Measurements from ENCODE around the gene ZP3.
"Not testable (repeated sequence)": the region's sequence is repeated elsewhere in the genome, so short reads cannot be mapped to it uniquely, and the experiment has no call there.

The ZP3 gene

DNA sequence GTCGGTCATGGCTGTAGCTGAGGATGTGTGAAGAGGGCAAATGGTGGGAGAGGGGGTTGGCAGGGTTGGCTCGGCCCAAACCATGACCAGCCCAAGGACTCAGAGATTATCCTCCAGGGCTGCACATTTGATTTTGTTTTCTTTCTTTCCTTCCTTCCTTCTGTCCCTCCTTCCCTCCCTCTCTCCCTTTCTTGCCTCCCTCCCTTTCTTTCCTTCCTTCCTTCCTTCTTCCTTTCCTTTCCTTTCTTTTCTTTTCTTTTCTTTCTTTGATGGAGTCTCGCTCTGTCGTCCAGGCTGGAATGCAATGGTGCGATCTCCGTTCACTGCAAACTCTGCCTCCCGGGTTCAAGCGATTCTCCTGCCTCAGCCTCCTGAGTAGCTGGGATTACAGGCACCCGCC, 19.0 kb upstream of the ZP3 start:
- DNase-seq: no peak

DNA sequence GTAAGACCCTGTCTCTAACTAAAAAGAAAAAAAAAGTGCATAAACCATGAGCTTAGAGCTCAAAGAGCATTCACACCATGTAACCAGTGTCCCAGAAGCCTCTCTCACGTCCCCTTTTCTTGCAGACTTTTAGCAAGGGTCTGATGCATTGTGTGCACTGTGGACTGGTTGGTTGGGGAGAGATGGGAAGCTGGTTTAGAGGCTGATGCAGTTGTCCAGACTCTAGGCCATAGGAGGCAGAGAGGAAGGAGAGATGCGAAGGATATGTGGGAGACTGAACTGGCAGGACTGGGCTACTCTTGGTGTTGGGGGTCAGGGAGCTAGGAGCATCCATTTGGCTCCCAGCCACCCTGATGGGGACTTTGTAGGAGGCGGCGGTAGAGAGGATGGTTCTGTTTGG, 17.0 kb upstream of the ZP3 start:
- no peak for DNase-seq

DNA sequence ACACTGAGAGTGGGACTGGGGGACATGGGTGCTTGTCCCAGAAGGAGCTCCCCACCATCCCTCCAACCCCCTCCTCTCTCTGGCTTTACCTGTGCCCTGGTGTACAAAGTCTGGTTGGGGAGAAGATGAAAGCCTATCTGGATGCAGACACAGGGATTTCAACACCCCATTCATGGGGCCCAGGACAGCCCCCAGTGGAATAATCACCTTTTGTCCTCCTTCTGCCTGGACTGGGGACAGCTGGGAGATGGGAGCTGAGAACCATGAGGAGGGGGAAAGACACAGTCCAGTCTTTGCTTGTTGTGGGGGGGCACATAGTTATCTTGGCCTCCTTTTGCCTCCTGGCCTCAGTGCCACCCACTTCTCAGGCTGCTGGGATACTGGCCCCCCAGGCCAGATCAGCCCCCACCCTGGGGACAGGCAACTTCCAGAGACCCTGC, 16.6 kb upstream of the ZP3 start:
- DNase-seq: no peak

DNA sequence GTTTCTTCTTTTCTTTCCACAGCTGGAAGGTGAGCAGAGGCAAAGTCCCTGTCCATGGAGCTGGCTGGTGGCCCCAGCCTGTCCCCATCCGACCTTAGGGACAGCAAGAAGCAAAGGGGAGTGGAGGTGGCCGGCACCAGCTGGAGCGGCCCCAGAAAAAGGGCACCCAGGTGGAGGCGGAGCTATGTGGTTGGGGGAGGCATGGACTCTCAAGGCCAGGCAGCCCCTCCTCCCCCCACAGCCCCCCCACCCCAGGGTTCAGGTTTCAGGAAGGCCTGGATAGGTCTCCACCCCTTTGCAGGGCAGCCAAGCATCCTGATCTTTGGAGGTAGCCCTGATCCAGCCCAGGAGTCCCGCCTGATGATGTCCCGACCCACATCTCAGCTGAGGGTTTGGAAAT, 15.2 kb upstream of the ZP3 start, which contains the start of gene SSC4D:
Gene SSC4D, minus strand, starts transcription at position 161 of the 400 bp plus-strand sequence. CDS start 5,258 bp downstream, outside the sequence.
- DNase-seq: peak; percentile 18

DNA sequence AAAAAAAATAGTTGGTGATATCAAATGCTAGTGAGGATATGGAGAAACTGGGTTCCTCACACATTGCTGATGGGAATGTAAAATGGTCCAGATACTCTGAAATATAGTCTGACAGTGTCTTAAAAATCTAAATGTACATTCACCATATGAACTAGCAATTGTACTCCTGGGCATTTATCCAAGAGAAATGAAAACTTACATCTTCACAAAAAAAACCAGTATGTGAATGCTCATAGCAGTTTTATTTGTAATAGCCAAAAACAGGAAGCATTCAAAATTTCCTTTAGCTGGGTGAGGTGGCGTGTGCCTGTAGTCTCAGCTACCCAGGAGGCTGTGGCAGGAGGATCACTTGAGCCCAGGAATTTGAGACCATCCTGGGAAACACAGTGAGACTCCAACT, 13.1 kb upstream of the ZP3 start:
- DNase-seq: no peak

DNA sequence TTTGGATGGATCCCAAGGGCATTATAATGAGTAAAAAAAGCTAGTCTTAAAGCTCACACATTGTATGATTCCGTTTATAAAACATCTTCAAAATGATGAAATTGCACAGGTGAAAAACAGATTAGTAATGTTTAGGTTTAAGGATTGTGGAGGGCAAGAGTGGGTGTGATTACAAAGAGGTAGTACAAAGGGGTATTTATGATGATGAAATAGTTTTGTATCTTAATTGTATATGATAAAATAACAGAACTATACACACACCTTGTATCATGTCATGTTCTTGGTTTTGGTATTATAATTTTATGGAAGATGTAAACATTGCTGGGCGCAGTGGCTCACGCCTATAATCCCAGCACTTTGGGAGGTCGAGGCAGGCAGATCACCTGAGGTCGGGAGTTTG, 12.5 kb upstream of the ZP3 start:
- no peak for DNase-seq

DNA sequence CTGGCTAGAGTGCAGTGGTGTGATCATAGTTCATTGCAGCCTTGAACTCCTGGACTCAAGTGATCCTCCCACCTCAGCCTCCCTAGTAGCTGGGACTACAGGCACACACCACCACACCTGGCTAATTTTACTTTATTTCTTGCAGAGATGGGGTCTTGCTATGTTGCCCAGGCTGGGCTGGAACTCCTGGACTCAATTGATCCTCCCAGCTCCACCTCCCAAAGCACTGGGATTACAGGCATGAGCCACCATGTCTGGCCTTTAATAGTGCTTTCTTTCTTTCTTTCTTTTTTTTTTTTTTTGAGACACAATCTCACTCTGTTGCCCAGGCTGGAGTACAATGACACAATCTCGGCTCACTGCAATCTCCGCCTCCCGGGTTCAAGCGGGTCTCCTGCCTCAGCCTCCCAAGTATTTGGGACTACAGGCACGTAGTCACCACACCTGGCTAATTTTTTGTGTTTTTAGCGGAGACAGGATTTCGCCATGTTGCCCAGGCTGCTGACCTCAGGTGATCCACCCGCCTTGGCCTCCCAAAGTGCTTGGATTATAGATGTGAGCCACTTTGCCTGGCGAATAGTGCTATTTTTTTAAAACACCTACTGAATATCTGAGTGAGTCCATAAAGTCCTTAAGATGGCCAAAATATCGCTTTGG, 7.0 kb upstream of the ZP3 start:
- DNase-seq: not testable (repeated sequence)

DNA sequence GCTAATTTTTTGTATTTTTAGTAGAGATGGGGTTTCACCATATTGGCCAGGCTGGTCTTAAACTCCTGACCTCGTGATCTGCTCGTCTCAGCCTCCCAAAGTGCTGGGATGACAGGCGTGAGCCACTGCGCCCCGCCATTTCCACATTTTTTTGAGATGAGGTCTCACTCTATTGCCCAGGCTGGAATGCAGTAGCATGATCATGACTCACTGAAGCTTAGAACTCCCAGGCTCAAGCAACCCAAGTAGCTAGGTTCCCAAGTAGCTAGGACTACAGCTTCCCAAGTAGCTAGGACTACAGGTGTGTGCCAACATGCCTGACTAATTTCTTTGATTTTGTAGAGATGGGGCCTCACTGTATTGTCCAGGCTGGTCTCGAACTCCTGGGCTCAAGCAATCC, 3.7 kb upstream of the ZP3 start:
- DNase-seq: not testable (repeated sequence)

DNA sequence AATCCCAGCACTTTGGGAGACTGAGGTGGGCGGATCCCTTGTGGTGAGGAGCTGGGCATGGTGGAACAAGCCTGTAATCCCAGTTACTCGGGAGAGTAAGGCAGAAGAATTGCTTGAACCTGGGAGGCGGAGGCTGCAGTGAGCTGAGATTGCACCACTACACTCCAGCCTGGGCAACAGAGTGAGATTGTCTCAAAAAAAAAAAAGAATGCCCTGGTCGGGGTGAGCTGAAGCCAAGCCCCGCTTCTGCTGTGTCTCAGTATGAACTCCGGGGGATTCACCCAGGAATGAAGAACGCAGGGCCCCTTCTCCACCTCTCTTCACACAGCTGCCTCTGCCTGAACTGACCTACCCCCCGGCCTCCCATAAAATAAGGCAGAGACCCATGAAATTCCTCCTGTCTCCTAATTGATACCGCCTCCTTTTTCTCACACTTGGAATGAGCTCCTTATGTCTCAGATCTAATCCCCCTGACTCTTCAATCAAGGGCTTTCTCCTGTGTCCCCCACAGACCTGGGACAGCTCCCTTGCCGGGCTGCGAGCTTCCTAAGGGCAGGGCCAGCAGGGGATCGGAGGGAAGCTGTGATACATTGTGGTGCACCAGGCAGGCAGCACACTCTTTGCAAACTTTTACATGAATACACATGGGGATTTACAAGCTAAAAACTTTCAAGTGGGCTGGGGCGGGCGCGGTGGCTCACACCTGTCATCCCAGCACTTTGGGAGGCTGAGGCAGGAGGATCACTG, 911 bp upstream of the ZP3 start:
- peak; percentile 26 for DNase-seq

DNA sequence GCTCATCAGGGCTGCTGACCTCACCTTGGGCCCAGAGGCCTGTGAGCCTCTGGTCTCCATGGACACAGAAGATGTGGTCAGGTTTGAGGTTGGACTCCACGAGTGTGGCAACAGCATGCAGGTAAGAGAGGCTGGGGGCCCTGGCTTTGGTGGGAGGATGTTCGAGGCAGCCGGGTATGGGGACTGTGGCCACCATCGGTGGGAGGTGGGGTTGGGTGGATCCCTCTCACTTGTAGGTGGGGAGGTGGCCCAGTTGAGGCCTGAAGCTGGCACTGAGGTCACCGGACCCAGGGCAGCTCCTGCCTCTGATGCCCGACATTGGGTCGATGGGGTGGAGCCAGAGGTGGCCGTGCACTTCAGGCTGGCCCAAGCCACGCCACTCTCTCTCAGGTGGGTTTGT, 406 bp downstream of the ZP3 start:
- DNase-seq: no peak

DNA sequence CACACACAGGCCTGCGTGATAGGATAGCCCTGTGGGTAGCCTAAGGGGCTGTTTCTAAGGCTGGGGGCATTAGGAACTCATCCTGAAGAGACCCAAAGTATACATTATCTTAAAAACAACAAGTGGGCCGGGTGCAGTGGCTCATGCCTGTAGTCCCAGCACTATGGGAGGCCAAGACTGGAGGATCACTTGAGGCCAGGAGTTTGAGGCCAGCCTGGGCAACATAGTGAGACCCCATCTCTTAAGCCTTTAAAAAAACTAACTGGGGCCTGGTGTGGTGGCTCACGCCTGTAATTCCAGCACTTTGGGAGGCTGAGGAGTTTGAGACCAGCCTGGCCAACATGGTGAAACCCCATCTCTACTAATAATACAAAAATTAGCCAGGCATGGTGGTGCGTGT, 808 bp downstream of the ZP3 start:
- DNase-seq: not testable (repeated sequence)

DNA sequence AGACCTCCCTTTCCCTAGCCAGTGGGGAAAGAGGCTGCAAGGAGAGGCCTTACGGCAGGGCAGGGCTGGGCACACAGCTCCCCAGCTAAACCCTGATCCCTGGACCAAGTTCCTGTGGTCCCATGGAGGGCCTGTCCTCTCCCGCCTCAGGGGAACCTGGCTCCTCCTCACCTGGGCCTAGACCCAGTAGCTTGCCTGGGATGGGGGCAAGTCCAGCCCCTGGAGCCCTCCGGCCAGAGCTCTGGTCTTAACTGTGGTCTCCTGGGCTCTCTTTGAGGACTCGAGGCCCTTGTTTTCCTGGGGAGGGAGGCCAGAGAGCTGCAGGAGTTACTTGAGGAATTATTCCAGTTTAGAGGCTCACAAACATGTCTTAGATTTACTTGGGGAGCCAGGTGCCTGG, 1.5 kb downstream of the ZP3 start:
- DNase-seq: no peak

DNA sequence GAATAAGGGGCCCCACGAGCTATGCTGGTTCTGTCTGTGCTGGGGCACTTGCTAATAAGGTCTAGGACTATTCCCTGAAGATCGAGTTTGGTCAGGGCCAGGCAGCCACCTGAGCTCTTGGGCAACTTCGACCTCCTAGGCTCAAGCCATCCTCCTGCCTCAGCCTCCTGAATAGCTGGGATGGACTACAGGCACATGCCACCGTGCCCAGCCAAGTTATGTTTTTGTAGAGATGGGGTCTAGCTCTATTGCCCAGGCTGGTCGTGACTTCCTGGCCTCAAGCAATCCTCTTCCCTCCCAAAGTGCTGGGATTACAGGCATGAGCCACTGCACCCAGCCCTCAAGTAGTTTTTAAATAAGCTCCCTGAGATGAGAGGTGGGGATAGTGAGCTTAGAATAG, 2.9 kb downstream of the ZP3 start:
- DNase-seq: no peak

DNA sequence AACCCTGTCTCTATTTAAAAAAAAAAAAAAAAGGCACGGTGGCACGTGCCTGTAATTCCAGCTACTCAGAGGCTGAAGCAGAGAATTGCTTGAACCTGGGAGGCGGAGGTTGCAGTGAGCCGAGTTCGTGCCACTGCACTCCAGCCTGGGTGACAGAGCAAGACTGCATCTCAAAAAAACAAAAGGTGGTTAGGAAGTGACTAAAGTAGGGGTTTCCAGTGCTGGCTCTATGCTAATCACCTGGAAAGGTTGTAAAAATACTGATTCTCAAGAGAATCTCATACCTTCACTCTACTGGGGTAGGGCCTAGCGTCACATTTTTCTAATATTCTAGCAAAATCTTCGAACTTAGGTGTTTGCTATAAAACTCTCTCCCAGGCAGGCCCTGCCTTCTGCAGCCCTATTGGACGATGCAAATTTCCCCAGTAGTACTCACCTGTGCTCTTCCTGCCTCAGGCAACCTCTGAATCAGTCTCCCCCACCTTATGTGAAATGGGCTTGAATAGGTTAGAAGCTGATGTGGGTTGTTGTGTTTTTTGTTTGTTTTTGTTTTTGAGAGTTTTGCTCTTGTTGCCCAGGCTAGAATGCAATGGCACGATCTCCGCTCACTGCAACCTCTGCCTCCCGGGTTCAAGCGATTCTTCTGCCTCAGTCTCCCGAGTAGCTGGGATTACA, 3.5 kb downstream of the ZP3 start:
- DNase-seq: no peak

DNA sequence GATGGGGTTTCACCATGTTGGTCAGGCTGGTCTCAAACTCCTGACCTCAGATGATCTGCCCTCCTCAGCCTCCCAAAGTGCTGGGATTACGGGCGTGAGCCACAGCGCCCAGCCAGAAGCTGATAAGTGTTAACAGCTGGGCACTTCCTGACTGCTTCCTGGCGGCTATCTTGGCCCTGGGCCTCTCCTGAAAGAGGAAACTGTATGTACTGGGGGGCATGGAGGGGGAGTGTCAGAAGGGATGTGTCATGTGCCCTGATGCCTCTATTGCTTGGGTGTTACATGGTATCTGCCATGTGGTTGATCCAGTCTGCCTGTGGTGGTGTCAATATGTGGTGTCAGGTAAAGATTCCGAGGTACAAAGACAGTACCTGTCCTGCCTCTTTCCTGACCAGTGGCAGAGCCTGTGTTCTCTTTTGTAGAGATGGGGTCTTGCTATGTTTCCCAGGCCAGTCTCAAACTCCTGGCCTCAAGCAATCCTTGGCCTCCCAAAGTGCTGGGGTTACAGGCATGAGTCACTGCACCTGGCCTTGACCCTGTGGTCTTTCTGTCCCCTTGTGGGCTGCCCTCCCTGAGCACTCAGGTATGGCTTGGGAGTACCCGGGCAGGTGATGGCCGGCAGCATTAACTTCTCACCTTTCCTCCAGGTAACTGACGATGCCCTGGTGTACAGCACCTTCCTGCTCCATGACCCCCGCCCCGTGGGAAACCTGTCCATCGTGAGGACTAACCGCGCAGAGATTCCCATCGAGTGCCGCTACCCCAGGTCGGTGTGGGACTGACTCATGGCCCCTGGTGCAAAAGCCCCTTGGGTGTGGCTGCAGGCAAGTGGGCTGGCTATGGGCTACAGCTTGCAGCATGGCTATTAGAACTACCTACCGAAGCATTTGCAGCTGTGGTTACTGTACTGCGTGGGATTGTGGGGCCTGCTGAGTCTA, 4.4 kb downstream of the ZP3 start:
- DNase-seq: no peak

DNA sequence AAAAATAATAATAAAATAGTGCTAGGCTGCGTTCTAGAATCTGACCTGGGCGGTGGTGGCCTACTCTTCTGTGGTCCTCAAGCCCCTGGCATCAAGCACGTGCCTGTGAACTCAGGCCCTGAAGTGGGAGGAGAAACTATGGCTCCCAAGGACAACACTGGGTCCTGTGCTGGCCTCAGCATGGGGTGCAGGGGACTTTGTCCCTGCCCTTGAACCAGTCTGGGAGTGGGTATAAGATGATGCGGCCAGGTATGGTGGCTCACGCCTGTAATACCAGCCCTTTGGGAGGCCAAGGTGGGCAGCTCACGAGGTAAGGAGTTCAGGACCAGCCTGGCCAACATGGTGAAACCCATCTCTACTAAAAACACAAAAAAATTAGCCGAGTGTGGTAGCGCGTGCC, 5.5 kb downstream of the ZP3 start:
- no peak for DNase-seq

DNA sequence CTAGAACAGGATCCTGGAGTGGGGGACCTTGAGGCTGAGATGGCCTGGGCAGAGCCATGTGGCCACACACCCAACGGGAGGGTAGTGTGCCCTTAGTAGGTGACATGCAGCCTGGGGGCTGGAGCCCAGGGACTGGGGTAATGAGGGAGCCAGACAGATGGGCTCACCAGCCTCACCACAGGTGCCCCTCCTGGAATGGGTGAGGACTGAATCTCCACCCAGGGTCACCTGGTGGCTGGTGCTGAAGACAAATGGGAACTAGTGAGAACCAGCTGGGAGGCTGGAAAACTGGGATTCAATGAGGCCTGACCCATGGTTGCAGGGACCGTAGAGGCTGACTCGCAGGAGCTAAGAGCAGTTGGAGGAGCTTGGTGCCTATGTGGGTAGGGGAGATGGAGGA, 6.1 kb downstream of the ZP3 start:
- no peak for DNase-seq

DNA sequence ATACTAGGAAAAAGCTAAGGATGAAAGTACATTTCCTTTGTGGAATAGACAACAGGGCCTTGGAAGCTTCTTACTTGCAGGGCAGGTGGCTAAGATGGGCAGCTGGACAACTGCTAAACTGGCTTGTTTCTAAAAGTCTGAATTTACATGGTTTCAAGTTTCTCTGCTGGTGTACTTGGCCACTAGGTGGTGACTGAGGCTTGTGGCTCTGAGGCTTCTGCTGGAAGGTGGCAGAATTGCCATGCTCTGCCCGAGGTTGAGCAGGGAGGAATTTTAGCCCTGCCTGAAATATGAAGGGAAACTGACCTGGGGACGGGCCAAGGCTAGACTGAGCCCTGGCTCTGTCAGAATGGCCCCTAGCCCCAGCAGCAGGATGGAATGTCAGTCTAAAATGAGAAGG, 13.1 kb downstream of the ZP3 start:
- DNase-seq: peak; percentile 81

DNA sequence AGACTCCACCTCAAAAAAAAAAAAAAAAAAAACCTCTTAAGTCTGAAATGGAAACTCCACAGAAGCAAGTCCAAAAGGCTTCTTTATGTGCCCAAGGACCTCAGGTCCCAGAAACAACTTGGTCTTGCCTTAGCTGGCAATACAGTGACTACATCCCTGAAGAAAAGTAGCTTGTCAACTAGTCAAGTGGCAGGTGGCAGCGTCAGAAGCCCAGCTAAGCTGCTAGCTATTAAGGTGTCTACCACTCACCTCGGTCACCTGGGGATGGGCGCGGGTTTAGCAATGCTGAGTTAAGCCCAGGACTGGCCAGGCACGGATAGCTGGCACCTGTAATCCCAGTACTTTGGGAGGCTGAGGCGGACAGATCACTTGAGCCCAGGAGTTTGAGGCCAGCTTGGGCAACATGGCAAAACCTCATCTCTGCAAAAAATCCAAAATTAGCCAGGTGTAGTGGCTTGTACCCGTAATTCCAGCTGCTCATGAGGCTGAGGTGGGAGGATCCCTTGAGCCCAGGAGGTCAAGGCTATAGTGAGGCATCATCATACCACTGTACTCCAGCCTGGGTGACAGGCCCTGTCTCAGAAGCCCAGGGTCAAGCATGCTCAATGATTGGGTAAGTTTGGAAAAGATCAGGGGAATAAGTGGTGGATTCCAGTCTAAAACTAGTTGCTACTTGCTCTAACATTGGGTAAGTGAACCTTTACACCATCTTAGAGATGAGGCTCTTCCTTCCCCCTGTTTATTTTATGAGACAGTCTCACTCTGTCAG, 14.6 kb downstream of the ZP3 start:
- DNase-seq: not testable (repeated sequence)

DNA sequence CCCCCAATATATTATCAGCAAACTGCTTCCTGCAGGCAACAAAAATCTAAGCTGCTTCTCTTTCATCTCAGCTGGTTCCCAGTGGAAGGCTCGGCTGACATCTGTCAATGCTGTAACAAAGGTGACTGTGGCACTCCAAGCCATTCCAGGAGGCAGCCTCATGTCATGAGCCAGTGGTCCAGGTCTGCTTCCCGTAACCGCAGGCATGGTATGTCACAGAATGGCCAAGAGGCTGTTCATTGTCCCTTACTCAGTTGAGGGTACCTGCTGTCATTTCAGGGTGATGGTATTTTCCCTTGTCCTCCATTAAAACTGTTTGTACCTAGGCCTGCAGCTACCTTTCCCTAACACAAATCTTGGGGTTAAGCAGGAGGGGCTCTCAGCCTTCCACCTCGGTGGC, 15.7 kb downstream of the ZP3 start:
- DNase-seq: not testable (repeated sequence)

DNA sequence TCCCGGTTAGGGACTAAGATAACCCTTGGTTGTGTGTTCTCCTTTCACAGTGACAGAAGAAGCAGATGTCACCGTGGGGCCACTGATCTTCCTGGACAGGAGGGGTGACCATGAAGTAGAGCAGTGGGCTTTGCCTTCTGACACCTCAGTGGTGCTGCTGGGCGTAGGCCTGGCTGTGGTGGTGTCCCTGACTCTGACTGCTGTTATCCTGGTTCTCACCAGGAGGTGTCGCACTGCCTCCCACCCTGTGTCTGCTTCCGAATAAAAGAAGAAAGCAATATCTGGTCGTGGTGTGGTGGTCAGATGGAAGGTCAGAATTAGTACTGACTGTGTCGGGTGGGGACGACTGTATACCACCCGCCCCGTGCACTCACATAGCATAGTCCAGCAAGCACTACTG, 17.0 kb downstream of the ZP3 start:
- not testable (repeated sequence) for DNase-seq
